ENCODE results near the gene ADRB2. TPM values are rescaled to one million over a fixed set of nuclear protein-coding genes. Genes with fewer than 3 reads are reported as not detected.

ADRB2 gene
- total RNA-seq, 4 donors from 2014 or later = 2.8 to 11.8 (median 4.5) TPM

DNA sequence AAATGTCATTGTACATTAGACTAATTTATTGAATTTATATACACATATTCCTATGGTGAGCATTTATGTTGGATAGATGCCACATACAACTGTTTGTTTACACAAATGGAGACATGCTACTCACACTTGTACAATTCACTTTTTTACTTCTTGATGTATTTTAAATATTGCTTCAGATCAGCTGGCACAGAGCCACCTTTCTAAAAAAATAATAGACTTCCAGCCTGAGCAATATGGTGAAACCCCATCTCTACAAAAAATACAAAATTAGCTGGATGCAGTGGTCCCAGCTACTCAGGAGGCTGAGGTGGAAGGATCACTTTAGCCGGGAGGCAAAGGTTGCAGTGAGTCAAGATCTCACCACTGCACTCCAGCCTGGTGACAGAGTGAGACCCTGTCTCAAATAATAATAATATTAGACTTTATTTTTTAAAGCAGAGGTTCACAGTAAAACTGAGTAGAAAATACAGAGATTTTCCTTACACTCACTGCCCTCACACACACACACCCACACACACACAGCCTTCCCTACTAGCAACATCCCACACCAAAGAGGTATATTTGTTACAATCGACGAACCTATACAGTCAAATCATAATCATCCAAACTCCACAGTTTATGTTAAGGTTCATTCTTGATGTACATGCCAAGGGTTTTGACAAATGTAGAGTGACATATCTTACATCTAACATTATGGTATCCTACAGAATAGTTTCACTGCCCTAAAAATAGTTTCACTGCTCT is 16.5 kb upstream of the ADRB2 start:
- no peak overlapping the region for H3K27ac ChIP-seq
- H3K36me3 ChIP-seq = no peaks in the 10 kb centered on the region
- TF ChIP-seq POLR2AphosphoS5 (IDR thresholded peaks at IDR 0.05) (no peak), EP300 (IDR thresholded peaks at IDR 0.05) (no peak), POLR2A (IDR thresholded peaks at IDR 0.05) (no peak)
- TF ChIP-seq, protein P1, sequence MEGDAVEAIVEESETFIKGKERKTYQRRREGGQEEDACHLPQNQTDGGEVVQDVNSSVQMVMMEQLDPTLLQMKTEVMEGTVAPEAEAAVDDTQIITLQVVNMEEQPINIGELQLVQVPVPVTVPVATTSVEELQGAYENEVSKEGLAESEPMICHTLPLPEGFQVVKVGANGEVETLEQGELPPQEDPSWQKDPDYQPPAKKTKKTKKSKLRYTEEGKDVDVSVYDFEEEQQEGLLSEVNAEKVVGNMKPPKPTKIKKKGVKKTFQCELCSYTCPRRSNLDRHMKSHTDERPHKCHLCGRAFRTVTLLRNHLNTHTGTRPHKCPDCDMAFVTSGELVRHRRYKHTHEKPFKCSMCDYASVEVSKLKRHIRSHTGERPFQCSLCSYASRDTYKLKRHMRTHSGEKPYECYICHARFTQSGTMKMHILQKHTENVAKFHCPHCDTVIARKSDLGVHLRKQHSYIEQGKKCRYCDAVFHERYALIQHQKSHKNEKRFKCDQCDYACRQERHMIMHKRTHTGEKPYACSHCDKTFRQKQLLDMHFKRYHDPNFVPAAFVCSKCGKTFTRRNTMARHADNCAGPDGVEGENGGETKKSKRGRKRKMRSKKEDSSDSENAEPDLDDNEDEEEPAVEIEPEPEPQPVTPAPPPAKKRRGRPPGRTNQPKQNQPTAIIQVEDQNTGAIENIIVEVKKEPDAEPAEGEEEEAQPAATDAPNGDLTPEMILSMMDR (IDR thresholded peaks at IDR 0.05) = no peak
- peaks cover 0 to 17% (median 6%) of the 10 kb centered on the region in 3 donors for H3K4me1 ChIP-seq
- WGBS, 2 donors (ENCODE audit: low coverage in 1 of 2) = 84 to 87% methylated on average over 3 of the region's 3 CpGs
- no peaks in the 10 kb centered on the region for H3K9me3 ChIP-seq
- H3K4me3 ChIP-seq = no peak overlapping the region
- no peaks in the 10 kb centered on the region for H3K27me3 ChIP-seq
- no peak for ATAC-seq

DNA sequence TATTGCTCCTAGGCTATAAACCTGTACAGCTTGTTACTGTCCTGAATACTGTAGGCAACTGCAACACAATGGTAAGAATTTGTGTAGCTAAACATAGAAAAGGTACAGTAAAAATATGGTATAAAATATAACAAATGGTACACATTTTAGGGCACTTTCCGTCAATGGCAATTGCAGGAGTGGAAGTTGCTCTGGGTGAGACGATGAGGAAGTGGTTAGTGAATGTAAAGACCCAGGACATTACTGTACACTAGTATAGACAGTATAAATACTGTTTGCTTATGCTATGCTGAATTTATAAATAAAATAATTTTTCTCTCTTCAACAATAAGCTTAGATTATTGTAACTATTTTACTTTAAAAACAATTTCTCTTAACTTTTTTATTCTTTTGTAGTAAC is 15.6 kb upstream of the ADRB2 start:
- 76 to 81% methylated on average over 2 of the region's 2 CpGs for WGBS, 2 donors (ENCODE audit: low coverage in 1 of 2)
- no peaks in the 10 kb centered on the region for H3K9me3 ChIP-seq
- no peak for ATAC-seq
- H3K27ac ChIP-seq = no peak overlapping the region
- H3K4me3 ChIP-seq = no peak overlapping the region
- H3K36me3 ChIP-seq = no peaks in the 10 kb centered on the region
- H3K4me1 ChIP-seq = peaks cover 0 to 9% (median 0%) of the 10 kb centered on the region in 3 donors
- TF ChIP-seq POLR2A (IDR thresholded peaks at IDR 0.05) = no peak
- TF ChIP-seq, protein P1 (IDR thresholded peaks at IDR 0.05) = no peak
- TF ChIP-seq POLR2AphosphoS5 (IDR thresholded peaks at IDR 0.05) = no peak
- TF ChIP-seq EP300 (IDR thresholded peaks at IDR 0.05) = no peak
- H3K27me3 ChIP-seq = no peaks in the 10 kb centered on the region

DNA sequence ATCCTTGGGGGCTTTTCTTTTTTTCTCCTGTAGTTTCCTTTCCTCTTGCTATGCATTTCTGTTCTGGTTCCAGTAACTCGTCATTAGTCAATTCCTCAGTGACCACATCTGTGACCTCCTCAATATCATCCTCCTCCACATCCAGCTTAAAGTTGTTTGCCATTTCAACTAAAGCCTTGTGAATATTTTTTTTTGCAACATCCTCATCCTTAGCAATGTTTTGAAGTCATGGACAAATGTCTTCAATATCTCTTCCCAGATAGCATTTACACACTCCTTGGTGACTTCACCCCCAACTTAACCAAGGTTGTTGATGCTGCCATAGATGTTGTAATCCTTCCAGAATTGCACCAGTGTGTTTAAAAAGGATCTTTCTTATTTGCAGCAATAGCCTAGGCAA is 14.7 kb upstream of the ADRB2 start:
- WGBS, 2 donors (ENCODE audit: low coverage in 1 of 2) = 9 to 71% methylated on average over 1 of the region's 1 CpG
- ATAC-seq = no peak
- Histone ChIP-seq H3K27ac (no peak overlapping the region), H3K4me1 (peaks cover 0 to 5% (median 0%) of the 10 kb centered on the region in 3 donors), H3K36me3 (no peaks in the 10 kb centered on the region), H3K27me3 (no peaks in the 10 kb centered on the region), H3K4me3 (no peak overlapping the region), H3K9me3 (no peaks in the 10 kb centered on the region)
- TF ChIP-seq POLR2A (IDR thresholded peaks at IDR 0.05) (no peak), EP300 (IDR thresholded peaks at IDR 0.05) (no peak), POLR2AphosphoS5 (IDR thresholded peaks at IDR 0.05) (no peak)
- TF ChIP-seq, protein P1 (IDR thresholded peaks at IDR 0.05) = no peak

DNA sequence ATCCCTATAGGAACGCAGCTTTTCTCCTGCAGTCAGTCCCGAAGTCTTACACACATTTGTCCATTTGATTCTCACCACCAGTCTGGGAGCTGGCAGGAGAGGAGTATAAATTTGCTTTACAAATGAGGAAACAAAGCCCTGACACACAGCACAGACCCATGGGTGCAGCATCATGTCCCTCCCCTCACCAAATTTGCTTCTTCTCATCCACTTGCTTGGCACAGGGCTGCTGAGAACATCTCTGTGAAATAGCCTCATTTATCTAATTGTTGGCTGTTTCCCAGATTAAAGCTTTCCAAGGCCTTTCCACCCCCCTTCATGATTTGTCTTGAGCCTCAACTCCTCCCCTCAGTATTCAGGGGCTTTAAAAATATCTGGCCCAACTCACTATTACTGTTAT is 11.3 kb upstream of the ADRB2 start:
- Histone ChIP-seq H3K9me3 (no peaks in the 10 kb centered on the region), H3K27ac (no peak overlapping the region), H3K4me3 (no peak overlapping the region), H3K4me1 (no peaks in the 10 kb centered on the region), H3K27me3 (no peaks in the 10 kb centered on the region), H3K36me3 (no peaks in the 10 kb centered on the region)
- ATAC-seq = no peak
- no peak for TF ChIP-seq POLR2A (IDR thresholded peaks at IDR 0.05)
- TF ChIP-seq EP300 (IDR thresholded peaks at IDR 0.05) = no peak
- TF ChIP-seq, protein P1 (IDR thresholded peaks at IDR 0.05) = no peak
- TF ChIP-seq POLR2AphosphoS5 (IDR thresholded peaks at IDR 0.05) = no peak
- 40% methylated on average over 2 of the region's 2 CpGs; no CpG with 5 or more reads in 1 of the 2 donors for WGBS, 2 donors (ENCODE audit: low coverage in 1 of 2)

DNA sequence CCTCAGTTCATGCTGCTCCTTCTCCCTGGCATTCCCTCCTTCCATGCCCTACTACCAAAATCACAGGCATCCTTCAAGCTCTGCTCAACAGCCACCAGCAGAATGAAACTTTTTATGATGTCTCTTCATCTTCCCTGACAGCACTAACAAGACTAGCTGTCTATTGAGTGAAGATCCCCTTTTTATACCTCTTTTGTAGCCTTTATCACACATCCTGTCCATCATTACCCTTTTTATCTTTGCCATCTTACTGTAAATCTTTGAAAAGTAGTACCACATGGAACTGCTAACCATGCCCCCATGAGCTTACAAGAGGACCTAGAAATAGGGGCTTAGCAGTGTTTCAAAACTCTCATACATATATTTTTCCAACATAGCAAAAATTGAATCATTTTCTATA is 10.8 kb upstream of the ADRB2 start:
- ATAC-seq = no peak
- no peaks in the 10 kb centered on the region for H3K4me1 ChIP-seq
- H3K4me3 ChIP-seq = no peak overlapping the region
- H3K9me3 ChIP-seq = no peaks in the 10 kb centered on the region
- TF ChIP-seq POLR2A (IDR thresholded peaks at IDR 0.05) (no peak), EP300 (IDR thresholded peaks at IDR 0.05) (no peak), POLR2AphosphoS5 (IDR thresholded peaks at IDR 0.05) (no peak)
- TF ChIP-seq, protein P1 (IDR thresholded peaks at IDR 0.05) = no peak
- no peaks in the 10 kb centered on the region for H3K27me3 ChIP-seq
- H3K27ac ChIP-seq = no peak overlapping the region
- H3K36me3 ChIP-seq = no peaks in the 10 kb centered on the region

Measured in gastroesophageal sphincter (tissue), 4 donors.